ENCODE data around the gene TSKU.

GRCh38 chr11:76740772-76741171 is 42.4 kb upstream of the TSKU start:
- TF ChIP-seq CTCF (conservative IDR thresholded peaks at IDR 0.05) (no peak), ZFX (IDR thresholded peaks at IDR 0.05) (no peak)
